HG02588 (cell line): ENCODE data around the gene PRR15.

ENCODE experiments used
- ATAC-seq: cut with Tn5 transposase; IDR thresholded peaks from one replicate; pipeline ENCODE4 v1.9.1; 2021; ENCODE audit warnings: mild to moderate bottlenecking, moderate library complexity; ENCODE audit not compliant: unreplicated experiment

Gene PRR15

GRCh38 chr7:29607889-29608288 lies 44.3 kb downstream of the PRR15 start:
- ATAC-seq = no peak

- no peak for ATAC-seq
Observed at GRCh38 chr7:29609162-29610037, 45.8 kb downstream of the PRR15 start.

- no peak for ATAC-seq
Observed at GRCh38 chr7:29610086-29610485, 46.5 kb downstream of the PRR15 start.

DNA sequence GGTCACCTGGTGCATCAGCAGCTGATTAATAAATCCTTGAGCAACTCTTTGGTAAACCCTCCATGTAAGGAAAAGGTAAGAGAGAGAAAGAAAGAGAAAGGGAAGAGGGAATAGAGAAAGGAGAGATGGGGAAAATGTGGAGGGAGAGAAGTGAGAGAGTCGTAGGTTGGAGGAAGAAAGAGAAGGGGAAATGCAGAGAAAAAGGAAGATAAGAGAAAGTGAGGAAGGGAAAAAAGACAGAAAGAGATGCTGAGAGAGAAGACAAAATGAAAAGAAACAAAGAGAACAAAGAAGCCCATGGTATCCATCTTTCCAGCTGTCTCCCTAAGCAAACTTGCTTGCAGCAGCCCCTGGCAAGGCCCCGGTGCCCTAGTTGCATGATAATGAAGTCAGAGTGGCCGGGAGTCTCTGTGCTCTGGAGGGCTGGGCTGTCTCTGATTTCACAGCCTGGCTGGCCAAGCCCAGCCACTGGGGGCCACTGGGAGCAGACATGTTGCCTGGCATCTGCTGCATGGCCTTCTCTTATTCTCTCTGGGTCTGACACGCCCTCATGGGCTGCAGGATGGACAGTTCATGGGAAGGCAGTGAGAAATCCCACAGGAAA lies 48.4 kb downstream of the PRR15 start:
- ATAC-seq = no peak

DNA sequence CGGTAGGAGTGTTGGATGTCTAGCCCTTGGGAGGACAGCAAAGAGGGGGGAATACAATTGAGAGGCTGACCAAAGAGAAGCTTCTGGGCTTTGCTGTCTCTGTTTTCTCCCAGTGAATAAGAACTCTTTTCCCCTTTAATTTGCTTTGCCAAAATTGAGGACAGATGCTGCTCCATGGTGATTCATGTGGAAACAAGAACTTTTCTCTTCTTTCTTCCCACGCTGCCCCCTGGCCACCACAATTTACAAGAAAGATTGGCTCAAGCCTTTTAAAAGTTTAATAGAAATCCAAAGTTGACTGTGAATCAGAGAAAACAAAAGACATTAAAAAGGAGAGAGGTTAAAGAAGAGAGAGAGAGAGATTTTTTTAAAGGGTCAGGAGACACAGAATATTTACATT lies 49.0 kb downstream of the PRR15 start:
- no peak for ATAC-seq

GRCh38 chr7:29613100-29613499 lies 49.5 kb downstream of the PRR15 start:
- ATAC-seq = no peak

GRCh38 chr7:29614229-29614628 lies 50.6 kb downstream of the PRR15 start:
- no peak for ATAC-seq
